A549 (cell line): ENCODE measurements around the gene GATA5. TPM values are rescaled to one million over a fixed set of nuclear protein-coding genes. Genes with fewer than 3 reads are reported as not detected.

Experiments used
- ATAC-seq, 2 experiments: fragments of 200-7000 bp in 1 of 2; fragments of >200 bp in 1 of 2; cut with Nextera tagmentation in 1 of 2; cut with Tn5 transposase in 1 of 2; 3 replicates each; pipeline versions ENCODE4 v1.8.0 to v1.9.1; 2018 to 2020; ENCODE audit warnings: mild to moderate bottlenecking in 1 of 2, moderate library complexity in 1 of 2
- CTCF ChIA-PET: fragments of 300-600 bp; sonication (Branson Sonifier 250); formaldehyde crosslinking; extraction: SDS; loops from one replicate; lab custom pipeline; 2021; ENCODE audit warnings: antibody characterized with exemption, inconsistent platforms; lab: Yijun Ruan, JAX
- POLR2A ChIA-PET: fragments of 350-600 bp; formaldehyde crosslinking; extraction: SDS; loops from one replicate; lab custom pipeline; 2021; ENCODE audit warnings: antibody characterized with exemption, inconsistent platforms; lab: Yijun Ruan, JAX
- DNase-seq, 2 experiments: peaks; one replicate each; pipeline versions ENCODE4 v3.0.0 to v3.0.0-alpha.2; 2011 to 2016; ENCODE audit warnings: low read depth in 1 of 2, low spot score in 1 of 2
- FAIRE-seq: peaks from 2 replicates; lab custom pipeline; 2011; peaks lifted over from hg19 to GRCh38; lab: Jason Lieb, UNC
- H3K27ac ChIP-seq, 2 experiments: fragments of >200 bp; sonication (Bioruptor Twin); formaldehyde crosslinking; 3 replicates each; pipeline ENCODE4 v1.5.1; 2016 to 2017
- H3K4me1 ChIP-seq: fragments of >200 bp; sonication (Bioruptor Twin); formaldehyde crosslinking; 3 replicates; pipeline ENCODE4 v1.6.1; 2016
- H3K4me2 ChIP-seq: fragments of >200 bp; sonication (Bioruptor Twin); formaldehyde crosslinking; 3 replicates; pipeline ENCODE4 v1.6.1; 2016
- H3K4me3 ChIP-seq: fragments of >200 bp; sonication (Bioruptor Twin); formaldehyde crosslinking; 3 replicates; pipeline ENCODE4 v1.5.1; 2016
- H3K9me3 ChIP-seq: fragments of >200 bp; sonication (Bioruptor Twin); formaldehyde crosslinking; 3 replicates; pipeline ENCODE4 v1.6.1; 2016
- BHLHE40 ChIP-seq: IDR thresholded peaks from 2 replicates; pipeline ENCODE4 v1.6.1; 2012; ENCODE audit warnings: low read depth, low read length, inconsistent platforms
- CBX8 ChIP-seq: fragments of 200-600 bp; sonication (generic); IDR thresholded peaks from 2 replicates; pipeline ENCODE4 v1.6.1; 2016
- CHD2 ChIP-seq: fragments of 150-350 bp; IDR thresholded peaks from 2 replicates; pipeline ENCODE4 v1.6.1; 2014; ENCODE audit warnings: low read length; ENCODE audit not compliant: partially characterized antibody
- CHD4 ChIP-seq: fragments of 200-600 bp; sonication (generic); IDR thresholded peaks from 2 replicates; pipeline ENCODE4 v1.6.1; 2016; ENCODE audit warnings: antibody characterized with exemption, mild to moderate bottlenecking, borderline replicate concordance
- EHF ChIP-seq: fragments of 250-450 bp; sonication (Bioruptor Pico); IDR thresholded peaks from 2 replicates; pipeline ENCODE4 v1.5.0; 2020; ENCODE audit warnings: mild to moderate bottlenecking
- EP300 ChIP-seq, 2 experiments: fragments of >200 bp; sonication (Bioruptor Twin); formaldehyde crosslinking; IDR thresholded peaks; 2 replicates in 1 of 2; 3 replicates in 1 of 2; pipeline ENCODE4 v1.6.1; 2016 to 2017
- ESRRA ChIP-seq: fragments of 150-350 bp; IDR thresholded peaks from 2 replicates; pipeline ENCODE4 v1.6.1; 2014; ENCODE audit warnings: mild to moderate bottlenecking, low read length, borderline replicate concordance
- FOSL2 ChIP-seq, 2 experiments: fragments of 450-650 bp in 1 of 2; fragments of >200 bp in 1 of 2; sonication (Bioruptor Twin) in 1 of 2; formaldehyde crosslinking; IDR thresholded peaks; 2 replicates each; pipeline versions ENCODE4 v1.5.0 to v1.6.1; 2016 to 2020; ENCODE audit warnings: mild to moderate bottlenecking in 1 of 2, moderate library complexity in 1 of 2
- FOXS1 ChIP-seq: fragments of 250-450 bp; sonication (Bioruptor Pico); IDR thresholded peaks from 2 replicates; pipeline ENCODE4 v1.5.0; 2020; ENCODE audit warnings: mild to moderate bottlenecking, moderate library complexity
- HMGXB4 ChIP-seq: fragments of 250-450 bp; sonication (Bioruptor Pico); IDR thresholded peaks from 2 replicates; pipeline ENCODE4 v1.5.0; 2021; ENCODE audit warnings: mild to moderate bottlenecking, moderate library complexity, borderline replicate concordance
- JUN ChIP-seq, 2 experiments: fragments of >200 bp; sonication (Bioruptor Twin); formaldehyde crosslinking; IDR thresholded peaks; 2 replicates in 1 of 2; 3 replicates in 1 of 2; pipeline ENCODE4 v1.6.1; 2016 to 2017
- JUNB ChIP-seq: fragments of >200 bp; sonication (Bioruptor Twin); formaldehyde crosslinking; IDR thresholded peaks from 2 replicates; pipeline ENCODE4 v1.6.1; 2016
- KDM1A ChIP-seq: fragments of 200-600 bp; sonication (generic); IDR thresholded peaks from 2 replicates; pipeline ENCODE4 v1.6.1; 2016; ENCODE audit warnings: low read depth, mild to moderate bottlenecking
- KDM5A ChIP-seq: fragments of 200-600 bp; sonication (generic); IDR thresholded peaks from 2 replicates; pipeline ENCODE4 v1.6.1; 2016; ENCODE audit warnings: antibody characterized with exemption, mild to moderate bottlenecking
- MAZ ChIP-seq: fragments of 150-350 bp; IDR thresholded peaks from 2 replicates; pipeline ENCODE4 v1.6.1; 2014; ENCODE audit warnings: antibody characterized with exemption, low read depth, low read length, borderline replicate concordance
- NFE2L2 ChIP-seq: fragments of 150-350 bp; conservative IDR thresholded peaks from 2 replicates; pipeline ENCODE4 v1.6.1; 2014; ENCODE audit warnings: low read length
- PBX3 ChIP-seq: IDR thresholded peaks from 2 replicates; pipeline ENCODE4 v1.6.1; 2012
- PHF8 ChIP-seq: fragments of 200-600 bp; sonication (generic); IDR thresholded peaks from 2 replicates; pipeline ENCODE4 v1.6.1; 2016; ENCODE audit warnings: low read depth, mild to moderate bottlenecking, antibody characterized with exemption, moderate library complexity, borderline replicate concordance
- RCOR1 ChIP-seq: fragments of 150-350 bp; IDR thresholded peaks from 2 replicates; pipeline ENCODE4 v1.6.1; 2014; ENCODE audit warnings: antibody characterized with exemption, low read length, low read depth
- WGBS: methylation state at CpG from one replicate; pipeline ENCODE4 v1.1.6; 2017; ENCODE audit errors: missing lambda C conversion rate; 5-methylcytosine and 5-hydroxymethylcytosine counted together
- polyA plus RNA-seq, 4 experiments: library from polyadenylated mRNA; depleted of rRNA in 3 of 4; stranded (reverse); fragments of >200 nt; fragmentation: RNase III in 1 of 4; extraction: RNeasy Plus Mini Kit Qiagen cat#74134 plus additional on column Dnase treatment in 1 of 4; gene quantifications; 2 replicates in 3 of 4; 3 replicates in 1 of 4; pipeline ENCODE4 v1.2.3, GENCODE V29; 2011 to 2017
- TF ChIP-seq, protein P1 (sequence below): fragments of 200-600 bp; sonication (generic); IDR thresholded peaks from 2 replicates; pipeline ENCODE4 v1.6.1; 2016; ENCODE audit warnings: antibody characterized with exemption, mild to moderate bottlenecking, moderate library complexity
- TF ChIP-seq, protein P2 (sequence below): IDR thresholded peaks from 2 replicates; pipeline ENCODE4 v1.6.1; 2012; ENCODE audit warnings: low read depth, borderline replicate concordance
- TF ChIP-seq, protein P3 (sequence below): IDR thresholded peaks from 2 replicates; pipeline ENCODE4 v1.6.1; 2012
- TF ChIP-seq, protein P4 (sequence below): fragments of 450-650 bp; IDR thresholded peaks from 2 replicates; pipeline ENCODE4 v1.6.1; 2014; ENCODE audit warnings: antibody characterized with exemption

Gene GATA5
- polyA plus RNA-seq, 2 of the 4 experiments (the other 2 are of a cell fraction) = 0.21 to 0.72 TPM

DNA sequence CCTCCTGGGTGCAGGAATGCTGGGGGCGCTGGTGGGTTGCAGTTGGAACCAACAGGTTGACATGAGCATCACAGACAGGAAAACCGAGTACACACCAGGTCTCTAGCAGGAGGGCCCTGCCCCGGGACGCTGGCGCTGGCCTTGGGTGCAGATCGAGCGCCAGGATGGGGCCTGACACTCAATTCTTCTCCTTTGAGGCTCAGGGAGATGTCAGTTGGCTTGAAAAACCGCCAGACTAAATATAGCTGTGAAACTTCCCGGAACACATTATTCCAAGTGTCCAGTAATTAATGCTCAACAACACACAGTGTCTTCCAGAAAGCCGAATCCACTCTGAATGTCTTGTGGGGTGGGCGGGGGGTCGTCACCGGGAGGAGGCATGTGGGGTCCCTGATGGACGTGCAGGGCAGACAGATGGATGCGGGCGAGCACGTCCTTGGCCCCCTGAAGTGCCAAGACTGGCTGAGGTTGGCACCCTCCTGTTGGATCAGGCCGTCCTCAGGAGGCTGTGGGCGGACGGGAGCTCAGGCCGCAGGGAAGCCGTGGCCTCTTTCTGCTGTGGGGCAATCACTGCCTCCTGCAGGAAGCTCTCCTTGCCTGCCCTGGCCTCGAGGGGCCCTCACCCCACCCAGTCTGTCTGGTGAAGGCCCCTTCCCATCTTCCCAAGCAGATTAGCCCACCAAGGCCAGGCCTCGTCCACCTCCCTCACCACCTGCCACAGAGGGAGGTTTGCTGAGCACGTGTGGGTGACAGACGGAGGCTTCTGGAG is 19.4 kb upstream of the GATA5 start:
- Histone ChIP-seq H3K4me3 (no peak overlapping the region), H3K9me3 (no peaks in the 10 kb centered on the region), H3K4me2 (no peak overlapping the region), H3K27ac (no peak overlapping the region), H3K4me1 (peaks cover 7% of the 10 kb centered on the region)
- ChIA-PET CTCF (interaction anchor here (0.6 to 4.9 kb wide), 14 partner anchors 9 to 313 kb away, joined by 3 to 21 read pairs (median 4); no protein-coding TSS in a partner anchor), POLR2A (no interaction called here)
- no peak for DNase-seq
- no peak for ATAC-seq
- TF ChIP-seq BHLHE40 = no peak
- TF ChIP-seq, protein P1, sequence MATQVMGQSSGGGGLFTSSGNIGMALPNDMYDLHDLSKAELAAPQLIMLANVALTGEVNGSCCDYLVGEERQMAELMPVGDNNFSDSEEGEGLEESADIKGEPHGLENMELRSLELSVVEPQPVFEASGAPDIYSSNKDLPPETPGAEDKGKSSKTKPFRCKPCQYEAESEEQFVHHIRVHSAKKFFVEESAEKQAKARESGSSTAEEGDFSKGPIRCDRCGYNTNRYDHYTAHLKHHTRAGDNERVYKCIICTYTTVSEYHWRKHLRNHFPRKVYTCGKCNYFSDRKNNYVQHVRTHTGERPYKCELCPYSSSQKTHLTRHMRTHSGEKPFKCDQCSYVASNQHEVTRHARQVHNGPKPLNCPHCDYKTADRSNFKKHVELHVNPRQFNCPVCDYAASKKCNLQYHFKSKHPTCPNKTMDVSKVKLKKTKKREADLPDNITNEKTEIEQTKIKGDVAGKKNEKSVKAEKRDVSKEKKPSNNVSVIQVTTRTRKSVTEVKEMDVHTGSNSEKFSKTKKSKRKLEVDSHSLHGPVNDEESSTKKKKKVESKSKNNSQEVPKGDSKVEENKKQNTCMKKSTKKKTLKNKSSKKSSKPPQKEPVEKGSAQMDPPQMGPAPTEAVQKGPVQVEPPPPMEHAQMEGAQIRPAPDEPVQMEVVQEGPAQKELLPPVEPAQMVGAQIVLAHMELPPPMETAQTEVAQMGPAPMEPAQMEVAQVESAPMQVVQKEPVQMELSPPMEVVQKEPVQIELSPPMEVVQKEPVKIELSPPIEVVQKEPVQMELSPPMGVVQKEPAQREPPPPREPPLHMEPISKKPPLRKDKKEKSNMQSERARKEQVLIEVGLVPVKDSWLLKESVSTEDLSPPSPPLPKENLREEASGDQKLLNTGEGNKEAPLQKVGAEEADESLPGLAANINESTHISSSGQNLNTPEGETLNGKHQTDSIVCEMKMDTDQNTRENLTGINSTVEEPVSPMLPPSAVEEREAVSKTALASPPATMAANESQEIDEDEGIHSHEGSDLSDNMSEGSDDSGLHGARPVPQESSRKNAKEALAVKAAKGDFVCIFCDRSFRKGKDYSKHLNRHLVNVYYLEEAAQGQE = no peak
- TF ChIP-seq CBX8 = no peak
- TF ChIP-seq FOSL2 (IDR thresholded peaks at IDR 0.05) = no peak
- no peak for TF ChIP-seq FOSL2 (CRISPR knock-in tag; IDR thresholded peaks at IDR 0.05)
- TF ChIP-seq FOXS1 (CRISPR knock-in tag) = no peak
- TF ChIP-seq MAZ = no peak
- TF ChIP-seq CHD2 = no peak
- no peak for TF ChIP-seq PHF8
- TF ChIP-seq, protein P2, sequence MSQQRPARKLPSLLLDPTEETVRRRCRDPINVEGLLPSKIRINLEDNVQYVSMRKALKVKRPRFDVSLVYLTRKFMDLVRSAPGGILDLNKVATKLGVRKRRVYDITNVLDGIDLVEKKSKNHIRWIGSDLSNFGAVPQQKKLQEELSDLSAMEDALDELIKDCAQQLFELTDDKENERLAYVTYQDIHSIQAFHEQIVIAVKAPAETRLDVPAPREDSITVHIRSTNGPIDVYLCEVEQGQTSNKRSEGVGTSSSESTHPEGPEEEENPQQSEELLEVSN = no peak
- no peak for TF ChIP-seq EP300 (IDR thresholded peaks at IDR 0.05)
- no peak for TF ChIP-seq JUN (IDR thresholded peaks at IDR 0.05)
- TF ChIP-seq KDM5A = no peak
- TF ChIP-seq, protein P3, sequence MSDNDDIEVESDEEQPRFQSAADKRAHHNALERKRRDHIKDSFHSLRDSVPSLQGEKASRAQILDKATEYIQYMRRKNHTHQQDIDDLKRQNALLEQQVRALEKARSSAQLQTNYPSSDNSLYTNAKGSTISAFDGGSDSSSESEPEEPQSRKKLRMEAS = no peak
- no peak for TF ChIP-seq EHF (CRISPR knock-in tag)
- TF ChIP-seq RCOR1 = no peak
- no peak for TF ChIP-seq CHD4
- FAIRE-seq = no peak
- WGBS = 74% methylated on average over 24 of the region's 26 CpGs

DNA sequence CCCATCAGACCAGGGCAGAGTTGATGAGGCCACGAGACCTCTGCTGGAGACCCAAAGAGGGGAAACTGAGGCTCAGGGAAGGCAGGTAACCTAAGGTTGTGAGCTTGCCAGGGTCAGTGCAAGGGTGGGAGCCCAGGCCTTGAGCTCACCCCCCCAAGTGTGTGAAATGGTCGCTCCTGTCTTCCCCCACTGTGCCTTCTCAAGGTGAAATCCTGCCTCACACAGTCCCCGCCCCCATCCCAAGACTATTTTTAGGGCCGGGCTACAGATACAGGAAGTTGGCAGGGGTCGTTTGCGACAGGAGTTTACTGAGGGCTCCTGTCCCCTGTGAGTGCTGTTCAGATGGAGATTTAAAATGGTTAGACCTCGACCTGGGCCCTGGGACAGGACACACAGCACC is 18.7 kb upstream of the GATA5 start:
- POLR2A ChIA-PET = no interaction called here
- TF ChIP-seq MAZ = no peak
- TF ChIP-seq JUNB = no peak
- no peak for TF ChIP-seq KDM1A
- TF ChIP-seq FOSL2 (IDR thresholded peaks at IDR 0.05) = no peak
- TF ChIP-seq FOSL2 (CRISPR knock-in tag; IDR thresholded peaks at IDR 0.05) = no peak
- TF ChIP-seq, all 56 proteins: peak for 0
- Histone ChIP-seq H3K9me3 (no peaks in the 10 kb centered on the region), H3K27ac (no peak overlapping the region), H3K4me2 (no peak overlapping the region), H3K4me3 (no peak overlapping the region), H3K4me1 (peaks cover 13% of the 10 kb centered on the region)
- WGBS = 53% methylated on average over 6 of the region's 7 CpGs
- CTCF ChIA-PET = interaction anchor here (0.6 to 4.9 kb wide), 7 partner anchors 12 to 313 kb away, joined by 3 to 21 read pairs (median 4); no protein-coding TSS in a partner anchor
- no peak for DNase-seq
- FAIRE-seq = no peak
- no peak for ATAC-seq

GRCh38 chr20:62493886-62494285 is 18.1 kb upstream of the GATA5 start:
- ATAC-seq (no peak), DNase-seq (no peak), FAIRE-seq (no peak)
- Histone ChIP-seq H3K9me3 (no peaks in the 10 kb centered on the region), H3K4me3 (no peak overlapping the region), H3K27ac (no peak overlapping the region), H3K4me1 (peaks cover 17% of the 10 kb centered on the region), H3K4me2 (no peak overlapping the region)
- TF ChIP-seq, protein P4, sequence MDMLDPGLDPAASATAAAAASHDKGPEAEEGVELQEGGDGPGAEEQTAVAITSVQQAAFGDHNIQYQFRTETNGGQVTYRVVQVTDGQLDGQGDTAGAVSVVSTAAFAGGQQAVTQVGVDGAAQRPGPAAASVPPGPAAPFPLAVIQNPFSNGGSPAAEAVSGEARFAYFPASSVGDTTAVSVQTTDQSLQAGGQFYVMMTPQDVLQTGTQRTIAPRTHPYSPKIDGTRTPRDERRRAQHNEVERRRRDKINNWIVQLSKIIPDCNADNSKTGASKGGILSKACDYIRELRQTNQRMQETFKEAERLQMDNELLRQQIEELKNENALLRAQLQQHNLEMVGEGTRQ = no peak
- TF ChIP-seq ESRRA (no peak), NFE2L2 (no peak), PBX3 (no peak), HMGXB4 (no peak), PHF8 (no peak)
- WGBS = 97% methylated on average over 9 of the region's 10 CpGs
- CTCF ChIA-PET = interaction anchor here (1.2 to 4.9 kb wide), 7 partner anchors 11 to 192 kb away, joined by 3 to 21 read pairs (median 4); partner anchors contain the start of gene ADRM1
- POLR2A ChIA-PET = no interaction called here
